GM19023 (cell line): Measurements from ENCODE around the gene PI4KB.
A peak's percentile ranks its signal among the peaks of the same experiment; 100 is the strongest.

Source experiments
- ATAC-seq: cut with Tn5 transposase; IDR thresholded peaks from one replicate; pipeline ENCODE4 v1.9.1; 2021; ENCODE audit warnings: mild to moderate bottlenecking, moderate library complexity; ENCODE audit not compliant: unreplicated experiment

The PI4KB gene

DNA sequence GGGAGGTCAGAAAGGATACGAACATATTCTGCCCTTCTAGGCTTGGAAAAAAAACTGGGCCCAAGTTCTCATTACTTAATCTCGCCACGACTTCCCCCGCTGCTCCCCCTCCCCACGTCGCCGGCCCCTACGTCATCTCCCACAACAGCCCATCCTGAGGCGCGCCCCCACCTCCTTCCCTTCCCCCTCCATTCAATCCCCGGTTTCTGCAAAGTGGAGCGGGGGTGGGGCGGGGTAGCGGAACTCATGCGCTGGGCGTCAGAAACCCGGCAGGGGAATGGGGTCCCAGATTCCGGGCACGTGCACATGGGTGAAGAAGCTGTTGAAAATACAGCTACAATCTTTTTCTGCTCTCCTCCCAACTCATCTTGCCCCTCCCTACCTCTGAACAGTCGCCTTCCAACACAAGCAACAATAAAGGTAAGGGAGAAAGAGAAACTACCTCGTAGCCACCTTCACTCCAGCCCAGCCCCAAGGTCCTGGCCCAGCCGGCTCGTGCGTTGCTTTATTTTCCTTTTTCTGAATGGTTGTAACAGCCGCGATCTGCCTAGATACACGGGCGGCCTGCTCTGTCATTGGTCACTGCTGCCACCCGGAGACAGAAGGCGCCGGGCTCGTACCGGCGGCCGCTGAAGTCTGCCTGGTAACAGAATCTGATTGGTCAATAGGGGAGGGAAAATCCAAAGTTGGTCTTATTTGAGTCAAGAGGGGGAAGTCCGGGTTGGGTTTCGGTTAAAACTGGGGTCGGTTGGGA is 19.7 kb upstream of the PI4KB start, which contains the start of gene RFX5:
Gene RFX5, minus strand, starts transcription at position 484 of the 754 bp plus-strand sequence. CDS start 932 bp downstream, outside the sequence.
- ATAC-seq = peak; percentile 95

DNA sequence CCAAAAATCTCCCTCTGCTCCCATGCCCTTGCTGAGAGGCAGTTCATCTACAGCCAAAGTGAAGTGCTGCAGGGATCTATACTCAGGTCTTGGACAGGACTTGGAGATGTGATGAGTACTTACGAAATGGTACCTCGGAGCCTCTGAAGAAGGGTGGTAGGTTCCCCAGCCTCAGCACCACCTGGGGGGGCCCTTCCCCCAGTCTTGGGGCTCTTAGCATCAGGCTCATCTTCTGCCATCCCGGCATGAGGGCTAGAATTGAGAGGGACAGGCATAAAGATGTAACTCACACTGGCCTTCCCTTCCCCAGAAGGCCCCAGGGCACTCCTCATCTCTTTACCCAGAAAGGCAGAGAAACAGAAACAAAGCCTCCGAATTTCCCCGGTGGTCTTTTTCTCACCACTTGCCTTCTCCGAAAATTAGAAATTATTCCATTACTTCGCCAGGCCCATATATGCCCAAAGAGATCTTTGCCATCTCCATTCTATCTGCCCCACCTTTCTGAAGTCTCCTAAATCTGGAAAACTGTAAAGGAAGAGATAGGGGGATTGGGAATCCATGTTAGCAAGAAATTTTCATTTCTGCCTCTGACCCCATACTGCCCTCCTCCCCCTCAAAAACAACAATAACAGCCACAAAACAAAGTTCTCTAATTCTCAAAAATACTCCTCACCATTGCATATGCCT is 19.0 kb upstream of the PI4KB start:
- no peak for ATAC-seq

DNA sequence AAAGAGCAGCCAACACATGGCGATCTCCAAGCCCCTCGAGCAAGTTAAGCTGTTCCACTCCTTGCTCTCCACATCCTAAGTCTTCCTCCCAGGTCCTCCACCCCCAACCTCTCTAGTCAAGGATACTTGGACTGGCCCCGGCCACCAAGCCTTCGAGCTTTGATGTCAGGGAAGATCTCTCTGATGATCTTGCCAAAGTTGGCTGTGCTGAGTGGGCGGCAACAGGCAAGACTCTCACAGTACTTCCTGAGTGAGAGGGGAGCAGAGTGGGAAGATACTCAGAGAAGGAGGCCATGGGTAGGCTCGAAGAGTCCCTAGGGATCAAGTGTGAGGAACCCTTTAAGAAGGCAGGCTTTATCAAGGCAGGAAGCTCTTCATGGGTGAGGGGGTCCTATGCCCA is 17.1 kb upstream of the PI4KB start:
- no peak for ATAC-seq

DNA sequence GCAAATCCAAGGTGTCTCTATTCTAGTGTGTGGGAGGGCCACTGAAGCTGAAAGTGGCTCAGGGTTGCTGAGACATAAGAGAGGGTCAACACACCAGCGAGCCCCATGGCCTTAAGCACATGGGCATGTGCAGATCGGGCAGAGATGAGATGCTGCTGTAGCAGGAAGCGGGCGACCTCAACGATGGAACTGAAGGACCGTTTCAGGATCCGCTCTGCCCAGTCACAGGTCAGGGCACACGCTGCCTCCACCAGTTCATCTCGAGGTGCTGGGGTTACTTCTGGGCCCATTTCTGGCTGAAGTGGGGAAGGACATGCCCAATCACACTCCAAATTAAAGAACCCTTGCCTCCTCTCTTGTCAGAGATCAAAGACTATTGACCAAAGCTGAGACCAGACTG is 16.4 kb upstream of the PI4KB start:
- ATAC-seq = no peak

DNA sequence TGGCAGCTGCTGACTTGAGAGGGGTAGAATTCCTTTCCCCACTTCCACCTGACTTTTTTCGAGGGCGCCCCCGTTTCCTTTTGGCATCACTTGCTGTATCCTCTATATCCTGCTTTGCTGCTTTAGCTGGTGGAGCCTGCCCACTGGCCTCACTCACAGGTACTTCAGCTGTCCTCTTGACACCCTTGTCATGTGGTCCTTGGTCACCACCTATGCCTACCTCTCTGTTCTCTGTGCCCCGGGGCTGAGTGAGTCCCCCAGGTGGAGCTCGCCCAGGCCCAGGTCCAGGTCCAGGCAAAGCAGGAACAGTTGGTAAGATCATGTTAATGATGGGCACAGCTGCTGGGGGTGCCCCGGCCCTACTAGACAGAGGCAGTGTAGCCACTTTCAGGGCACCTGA is 15.4 kb upstream of the PI4KB start:
- no peak for ATAC-seq

DNA sequence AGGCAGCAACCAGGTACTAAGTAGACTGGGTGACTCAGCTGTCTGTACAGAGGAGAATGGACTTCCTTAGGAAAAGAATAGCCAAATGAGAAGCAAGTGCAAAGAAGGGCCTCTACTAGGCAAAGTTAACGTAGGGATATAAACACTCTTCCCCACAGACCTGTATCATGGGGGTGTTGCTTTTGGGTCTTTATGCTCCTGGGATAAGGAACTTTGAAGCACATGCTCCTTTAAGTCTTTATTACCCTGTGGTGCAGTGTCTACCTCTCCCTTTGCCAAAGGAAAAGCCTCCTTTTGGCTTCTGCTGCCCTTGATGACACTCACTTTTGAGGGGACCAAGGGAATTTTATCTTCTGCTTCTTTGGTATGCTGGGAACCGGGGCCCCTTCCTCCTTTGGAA is 14.8 kb upstream of the PI4KB start:
- ATAC-seq = no peak

DNA sequence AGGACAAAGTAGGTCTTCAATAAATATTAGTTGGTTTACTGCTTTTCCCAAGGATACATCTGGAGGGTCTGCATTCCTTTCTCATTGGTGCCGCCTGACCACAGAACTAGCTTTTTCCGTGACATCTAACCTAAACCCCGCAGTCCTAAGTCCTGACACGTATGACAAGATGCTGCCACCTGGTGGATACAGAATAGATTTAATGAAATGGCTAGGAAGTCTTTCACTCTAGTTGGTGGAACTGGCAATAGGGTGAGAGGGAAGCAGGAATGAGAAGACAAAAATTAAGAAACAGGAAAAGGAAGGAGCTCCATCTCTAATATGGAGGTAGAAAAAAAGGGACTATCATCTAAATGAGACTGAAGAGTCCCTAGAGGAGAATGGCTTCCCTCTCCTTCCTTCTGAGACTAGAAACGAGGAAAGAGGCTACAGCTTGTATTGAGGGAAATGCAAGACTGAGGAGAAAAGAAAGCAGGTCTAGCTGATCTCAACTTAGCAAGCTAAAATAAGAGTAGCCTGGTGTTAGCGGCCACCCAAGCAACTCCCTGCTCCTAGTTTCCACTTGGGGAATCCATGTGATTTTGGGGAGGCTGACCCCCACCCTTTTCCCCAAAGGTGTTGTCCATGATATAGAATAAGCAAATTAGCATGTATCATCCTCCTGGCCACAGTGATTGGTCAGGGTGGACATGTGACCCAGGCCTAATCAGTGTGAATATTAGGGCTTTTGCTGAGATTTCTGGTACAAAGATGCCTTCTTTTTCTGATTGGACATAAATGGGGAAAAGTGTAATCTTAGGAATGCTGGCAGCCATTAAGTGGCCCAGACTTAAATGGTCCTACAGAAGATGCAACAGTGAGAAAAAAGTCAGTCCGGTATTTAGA is 13.9 kb upstream of the PI4KB start:
- no peak for ATAC-seq

DNA sequence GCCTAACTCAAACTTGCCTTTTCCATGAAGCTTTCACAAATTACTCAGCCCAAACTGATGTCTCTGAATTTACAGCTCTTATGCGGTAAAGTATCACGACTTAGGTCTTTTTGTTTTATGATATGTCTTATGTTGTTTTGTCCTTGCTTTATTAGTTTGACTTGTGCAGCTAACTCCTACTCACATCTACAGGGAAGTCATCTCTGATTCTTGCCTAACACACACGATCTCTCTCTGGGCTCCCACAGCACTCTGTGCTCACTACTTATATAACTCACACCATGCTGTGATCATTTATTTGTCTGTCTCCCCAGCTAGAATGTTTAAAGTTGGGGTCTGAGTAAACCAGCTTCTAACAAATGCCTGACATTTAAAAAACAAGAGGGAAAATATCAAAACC is 9.3 kb upstream of the PI4KB start:
- ATAC-seq = no peak

DNA sequence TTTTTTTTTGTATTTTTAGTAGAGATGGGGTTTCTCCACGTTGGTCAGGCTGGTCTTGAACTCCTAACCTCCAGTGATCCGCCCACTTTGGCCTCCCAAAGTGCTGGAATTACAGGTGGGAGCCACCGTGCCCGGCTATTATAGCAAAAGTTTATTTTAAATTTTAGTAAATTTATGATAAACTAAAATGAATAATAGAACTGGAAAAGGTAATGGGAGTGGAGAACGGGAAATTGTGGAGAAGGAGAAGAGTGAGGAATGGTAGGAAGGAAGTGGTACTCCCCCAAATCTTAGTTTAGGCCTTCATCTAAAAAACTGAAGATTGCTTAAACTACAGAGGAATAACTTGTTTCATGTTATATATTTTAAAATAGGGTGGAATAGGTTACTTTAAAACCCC is 7.6 kb upstream of the PI4KB start:
- ATAC-seq = no peak

DNA sequence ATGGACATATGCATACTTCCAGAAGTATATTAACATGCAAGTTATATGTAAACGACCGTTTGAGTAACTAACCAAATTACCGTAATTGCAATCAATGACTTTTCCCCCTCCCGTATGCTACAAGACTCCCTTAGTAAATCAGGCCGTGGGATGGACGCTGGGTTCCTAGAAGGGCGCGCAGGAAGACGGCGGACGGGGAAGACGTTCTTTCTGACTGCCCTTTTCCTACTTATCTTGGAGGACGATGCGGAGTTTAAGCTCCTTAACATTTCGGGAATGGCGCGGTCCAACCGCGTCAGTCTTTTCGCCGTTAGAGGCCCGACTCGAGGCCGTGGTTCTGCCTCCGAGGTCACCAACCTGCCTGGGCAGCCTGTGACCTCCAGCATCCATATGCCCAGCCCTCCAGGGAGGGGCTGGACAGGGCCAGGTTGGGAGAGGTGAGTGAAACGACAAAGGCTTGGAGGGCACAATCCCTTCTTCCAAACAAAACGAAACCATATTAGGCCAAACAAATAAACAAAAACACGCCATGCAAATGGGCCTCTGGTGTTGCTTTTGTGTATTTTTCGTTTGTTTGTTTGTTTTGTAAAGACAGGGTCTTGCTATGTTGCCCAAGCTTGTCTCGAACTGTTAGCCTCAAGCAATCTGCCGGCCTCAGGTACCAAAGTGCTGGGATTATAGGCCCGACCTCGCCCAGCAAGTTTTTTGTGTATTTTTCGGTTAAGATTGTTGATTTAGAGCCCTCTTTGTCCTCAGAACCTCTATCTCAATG is 873 bp upstream of the PI4KB start:
- ATAC-seq = peak; percentile 6

DNA sequence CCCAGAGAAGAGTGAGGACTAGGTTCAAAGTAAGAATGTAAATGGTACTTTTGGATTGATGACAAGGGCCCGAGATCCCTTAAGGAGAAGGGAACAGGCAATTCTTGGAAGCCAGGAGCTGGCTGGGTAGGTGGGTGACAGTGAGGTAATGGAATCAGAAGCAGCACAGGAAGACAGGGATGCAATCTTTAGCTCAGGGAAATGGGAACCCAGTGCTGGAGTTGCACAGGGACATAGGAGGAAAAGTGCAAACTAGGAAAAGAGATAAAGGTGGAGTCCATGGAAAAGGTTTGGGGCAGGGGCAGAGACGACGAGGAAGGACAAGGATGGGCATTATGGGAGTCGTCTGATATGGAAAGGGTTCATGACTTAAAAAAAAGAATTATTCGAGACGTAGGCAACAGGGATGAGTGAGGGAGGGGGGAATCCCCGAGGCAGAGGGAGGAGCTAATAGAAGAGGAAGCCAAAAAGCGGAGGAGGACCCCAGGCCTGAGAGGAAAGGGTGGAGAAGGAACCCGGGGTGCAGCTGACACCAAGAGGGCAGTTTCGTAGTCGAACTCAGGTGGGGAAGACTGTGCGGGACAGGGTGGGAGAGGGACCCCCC is 495 bp downstream of the PI4KB start:
- peak; percentile 55 for ATAC-seq

DNA sequence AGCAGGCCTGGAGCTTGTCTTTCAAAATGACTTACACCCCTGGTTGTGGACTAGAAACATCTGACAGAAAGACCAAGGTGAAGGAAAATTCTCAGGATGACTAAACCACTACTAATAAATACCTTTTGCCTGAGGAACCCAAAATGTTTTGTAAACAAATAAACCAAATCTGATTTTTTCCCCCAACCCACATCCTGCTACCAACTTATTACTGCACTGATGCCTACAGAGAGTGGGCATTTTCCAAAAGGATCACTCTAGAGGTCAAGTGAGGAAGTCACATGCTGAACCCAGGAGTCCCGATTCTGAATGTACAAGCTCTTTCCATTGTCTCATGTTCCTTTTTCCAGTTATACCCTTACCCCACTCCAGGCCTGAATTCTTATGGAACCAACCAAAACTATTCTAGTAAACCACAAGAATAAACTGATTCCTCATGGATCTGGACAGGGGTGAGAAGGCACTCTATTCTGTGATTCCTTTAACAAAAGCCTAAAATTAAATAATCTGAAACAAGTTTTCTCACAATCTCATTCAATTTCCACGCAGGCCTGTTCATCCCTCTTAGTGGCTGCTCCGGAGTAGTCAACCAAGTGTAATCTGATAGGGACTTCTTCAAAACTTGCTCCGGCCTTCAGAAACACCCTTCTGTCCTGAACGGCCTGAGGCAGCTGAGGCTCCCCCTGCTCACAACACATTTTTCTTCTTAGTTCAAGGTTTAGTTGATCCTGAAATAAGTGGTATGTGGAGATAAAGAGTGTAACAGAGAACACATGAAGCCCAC is 1.4 kb downstream of the PI4KB start:
- no peak for ATAC-seq

DNA sequence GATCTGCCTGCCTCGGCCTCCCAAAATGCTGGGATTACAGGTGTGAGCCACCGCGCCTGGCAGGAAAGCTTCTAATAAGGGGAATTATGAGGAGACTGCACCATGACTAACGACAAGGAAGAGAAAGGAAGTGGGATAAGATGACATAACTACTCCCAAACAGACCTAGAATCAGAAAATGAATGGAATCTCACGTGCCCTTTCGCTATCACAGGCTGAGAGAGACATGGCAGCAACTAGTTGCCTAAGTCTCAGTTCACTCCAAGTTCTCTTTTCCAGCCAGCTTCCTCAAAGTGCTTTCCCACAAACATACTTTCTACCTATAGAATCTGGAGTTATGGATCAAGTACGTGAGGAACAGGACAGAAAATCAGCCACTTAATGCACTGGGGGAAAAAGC is 2.0 kb downstream of the PI4KB start:
- no peak for ATAC-seq

DNA sequence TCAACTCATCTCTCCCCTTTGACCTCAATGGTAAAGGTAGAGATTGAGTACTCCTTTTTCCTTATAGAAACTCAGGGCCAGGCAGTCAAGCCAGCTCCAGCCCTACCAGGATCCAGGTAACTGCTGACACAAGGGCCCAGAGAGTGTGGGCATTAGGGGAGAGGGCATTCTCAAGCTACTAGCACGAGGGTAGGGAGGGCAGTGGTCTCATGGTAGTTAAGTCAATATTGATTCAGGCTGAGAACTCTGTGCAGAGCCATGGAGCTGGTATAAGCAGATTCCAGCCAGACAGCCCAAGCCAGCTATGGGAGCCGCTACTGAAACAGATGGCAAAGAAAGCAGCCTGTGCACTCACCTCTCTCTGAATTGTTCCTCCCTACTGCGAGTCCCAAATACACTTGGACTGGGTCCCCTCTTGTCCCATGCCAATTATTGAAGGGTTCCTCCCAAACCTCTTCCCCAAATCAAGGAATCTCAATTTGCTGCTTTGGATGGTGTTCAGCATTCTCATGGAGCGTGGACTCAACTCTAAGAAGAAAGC is 2.8 kb downstream of the PI4KB start:
- no peak for ATAC-seq

DNA sequence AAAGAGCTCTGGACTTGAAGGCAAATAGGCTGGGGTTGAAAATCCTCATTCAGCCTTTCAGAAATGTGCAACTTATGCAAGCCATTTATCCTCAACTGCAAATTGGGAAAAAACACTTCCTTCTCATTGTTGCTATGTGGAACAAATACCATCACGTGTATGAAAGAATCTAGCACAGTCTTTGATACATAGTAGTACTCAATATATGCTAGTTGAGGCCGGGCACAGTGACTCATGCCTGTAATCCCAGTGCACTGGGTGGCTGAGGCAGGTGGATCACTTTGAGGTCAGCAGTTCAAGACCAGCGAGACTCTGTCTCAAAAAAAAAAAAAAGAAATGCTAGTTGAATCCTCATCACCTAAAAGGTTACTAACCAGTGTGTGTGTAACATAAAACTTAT is 8.2 kb downstream of the PI4KB start:
- no peak for ATAC-seq

DNA sequence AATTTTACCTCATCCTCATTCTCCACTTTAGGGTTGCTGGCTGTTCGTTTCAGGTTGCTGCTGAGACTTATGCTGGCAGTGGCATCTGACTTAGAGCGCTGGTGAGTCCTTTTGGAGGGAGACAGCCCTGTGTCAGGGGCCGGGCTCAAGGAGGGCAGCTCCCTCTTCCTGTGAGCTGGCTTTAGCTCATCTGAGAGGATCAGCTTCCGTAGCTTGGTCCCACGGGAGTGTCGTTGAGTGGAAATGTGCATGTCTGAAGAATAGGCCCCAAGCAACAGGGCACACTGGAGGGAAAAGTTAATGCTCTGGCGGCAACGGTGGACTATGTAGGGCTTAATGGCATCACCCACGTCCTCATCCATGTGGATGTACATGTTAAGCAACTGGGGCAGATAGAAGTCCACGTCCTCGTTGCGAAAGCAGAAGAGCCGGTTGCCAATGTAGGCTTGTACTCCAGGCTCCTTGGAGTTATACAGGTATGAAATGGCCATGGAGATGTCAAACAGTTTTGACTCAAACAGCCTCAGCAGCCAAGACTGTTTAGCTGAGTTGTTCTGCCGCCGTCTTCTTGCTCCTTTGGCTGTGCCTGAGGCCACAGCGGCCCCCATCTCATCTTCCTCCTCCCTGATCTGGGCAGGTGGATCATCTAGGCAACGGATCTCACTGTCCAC is 11.5 kb downstream of the PI4KB start:
- ATAC-seq = no peak

DNA sequence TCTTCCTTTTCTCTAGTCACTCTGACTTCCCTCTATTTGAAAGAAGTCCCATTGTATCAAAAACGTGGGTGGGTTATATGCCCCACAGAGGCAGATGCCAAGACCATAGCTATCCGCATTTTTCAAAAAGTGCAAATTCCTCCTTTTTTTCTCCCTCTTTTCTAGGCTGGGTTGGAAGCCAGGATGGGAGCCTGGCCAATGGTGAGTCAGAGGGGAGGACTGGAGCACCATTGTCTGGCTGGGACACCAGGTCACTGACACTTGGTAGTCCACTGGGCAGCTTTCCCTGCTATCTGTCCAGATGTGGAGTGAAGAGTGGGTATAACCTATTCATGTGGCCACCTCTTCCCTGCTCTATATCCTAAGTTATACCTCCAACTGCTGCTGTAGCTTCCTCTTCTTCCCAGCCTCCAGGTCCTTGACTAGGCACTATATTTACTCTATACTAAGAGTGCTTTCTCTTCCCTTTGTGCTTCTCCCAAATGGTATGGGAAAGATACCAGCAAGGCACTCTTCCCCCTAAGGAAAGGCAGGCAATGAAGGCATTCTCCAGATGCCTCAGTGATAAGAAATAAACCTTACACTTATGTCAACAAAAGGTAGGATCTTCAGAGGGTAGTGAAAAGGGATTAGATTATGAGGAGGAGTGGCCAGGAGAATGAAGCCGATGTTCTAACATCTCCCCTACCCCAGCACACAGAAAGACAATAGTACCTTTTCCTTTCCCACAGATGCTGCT is 12.9 kb downstream of the PI4KB start:
- no peak for ATAC-seq

DNA sequence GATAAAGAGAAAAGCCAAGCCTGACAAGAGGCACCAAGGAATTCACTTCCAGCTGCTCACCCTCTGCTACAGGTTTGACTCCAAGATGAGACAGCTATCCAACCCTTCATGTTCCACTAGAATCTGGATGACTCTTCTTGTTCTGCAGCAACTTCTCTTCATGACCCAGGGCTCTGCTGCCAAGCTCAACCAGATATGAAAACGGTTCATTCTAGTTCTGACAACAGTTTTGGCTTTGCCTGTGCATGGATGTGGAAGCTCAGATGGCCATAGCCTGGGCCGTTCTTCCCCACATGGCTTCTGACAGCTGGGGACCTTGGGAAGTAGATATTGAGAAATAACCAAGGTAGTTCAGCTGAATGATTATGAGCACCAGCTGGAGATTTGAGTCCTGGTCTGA is 13.7 kb downstream of the PI4KB start:
- ATAC-seq = no peak
